ENCODE measurements around the gene SPATA3. TPM values are rescaled to one million over a fixed set of nuclear protein-coding genes. Genes with fewer than 3 reads are reported as not detected.
"Not testable (repeated sequence)": the region's sequence is repeated elsewhere in the genome, so short reads cannot be mapped to it uniquely, and the experiment has no call there.

SPATA3 gene
- total and polyA plus RNA-seq, 2 experiments from 2014 or later: not detected

GRCh38 chr2:231017231-231017598 lies 21.3 kb downstream of the SPATA3 start:
- Histone ChIP-seq H3K4me1 (ENCODE audit: low read depth) (no peaks in the 10 kb centered on the region), H3K27ac (no peak overlapping the region), H3K9me3 (ENCODE audit: low read depth) (no peaks in the 10 kb centered on the region), H3K27me3 (no peaks in the 10 kb centered on the region), H3K4me3 (no peak overlapping the region), H3K36me3 (no peaks in the 10 kb centered on the region)
- TF ChIP-seq CTCF (IDR thresholded peaks at IDR 0.05; ENCODE audit: low read depth, low read length): no peak
- DNase-seq (ENCODE audit: low read depth in 1 of 2, low spot score in 1 of 2): no peak

- no peak for TF ChIP-seq CTCF (IDR thresholded peaks at IDR 0.05; ENCODE audit: low read depth, low read length)
- H3K4me3 ChIP-seq: no peak overlapping the region
- no peak overlapping the region for H3K27ac ChIP-seq
- no peak for DNase-seq (ENCODE audit: low read depth in 1 of 2, low spot score in 1 of 2)
- H3K27me3 ChIP-seq: no peaks in the 10 kb centered on the region
- H3K4me1 ChIP-seq (ENCODE audit: low read depth): no peaks in the 10 kb centered on the region
- no peaks in the 10 kb centered on the region for H3K36me3 ChIP-seq
- H3K9me3 ChIP-seq (ENCODE audit: low read depth): no peaks in the 10 kb centered on the region
Observed at GRCh38 chr2:231018184-231018583, 22.3 kb downstream of the SPATA3 start.

- not testable (repeated sequence) for H3K27ac ChIP-seq; H3K27me3 ChIP-seq; DNase-seq (ENCODE audit: low read depth in 1 of 2, low spot score in 1 of 2); H3K9me3 ChIP-seq (ENCODE audit: low read depth); H3K4me1 ChIP-seq (ENCODE audit: low read depth); H3K4me3 ChIP-seq; H3K36me3 ChIP-seq
Observed at GRCh38 chr2:231025059-231025458, 29.1 kb downstream of the SPATA3 start.

GRCh38 chr2:231028889-231029288 lies 33.0 kb downstream of the SPATA3 start:
- Histone ChIP-seq H3K9me3 (ENCODE audit: low read depth) (no peaks in the 10 kb centered on the region), H3K36me3 (no peaks in the 10 kb centered on the region), H3K27me3 (peaks cover 17% of the 10 kb centered on the region), H3K27ac (no peak overlapping the region), H3K4me3 (no peak overlapping the region), H3K4me1 (ENCODE audit: low read depth) (no peaks in the 10 kb centered on the region)
- DNase-seq (ENCODE audit: low read depth in 1 of 2, low spot score in 1 of 2): no peak
- no peak for TF ChIP-seq CTCF (IDR thresholded peaks at IDR 0.05; ENCODE audit: low read depth, low read length)

GRCh38 chr2:231029563-231029962 lies 33.6 kb downstream of the SPATA3 start:
- Histone ChIP-seq H3K4me3 (no peak overlapping the region), H3K9me3 (ENCODE audit: low read depth) (no peaks in the 10 kb centered on the region), H3K27ac (no peak overlapping the region), H3K27me3 (peaks cover 23% of the 10 kb centered on the region), H3K36me3 (no peaks in the 10 kb centered on the region), H3K4me1 (ENCODE audit: low read depth) (no peaks in the 10 kb centered on the region)
- DNase-seq (ENCODE audit: low read depth in 1 of 2, low spot score in 1 of 2): no peak
- TF ChIP-seq CTCF (IDR thresholded peaks at IDR 0.05; ENCODE audit: low read depth, low read length): no peak

GRCh38 chr2:231030725-231031124 lies 34.8 kb downstream of the SPATA3 start:
- H3K27ac ChIP-seq: no peak overlapping the region
- H3K4me3 ChIP-seq: no peak overlapping the region
- H3K9me3 ChIP-seq (ENCODE audit: low read depth): no peaks in the 10 kb centered on the region
- DNase-seq (ENCODE audit: low read depth in 1 of 2, low spot score in 1 of 2): no peak
- TF ChIP-seq CTCF (IDR thresholded peaks at IDR 0.05; ENCODE audit: low read depth, low read length): no peak
- no peaks in the 10 kb centered on the region for H3K4me1 ChIP-seq (ENCODE audit: low read depth)
- H3K36me3 ChIP-seq: no peaks in the 10 kb centered on the region
- peaks cover 35% of the 10 kb centered on the region for H3K27me3 ChIP-seq

Measured in cardiac muscle cell (in vitro differentiated cells and primary cell).